ENCODE measurements around the gene DPYSL4.

DPYSL4 gene

DNA sequence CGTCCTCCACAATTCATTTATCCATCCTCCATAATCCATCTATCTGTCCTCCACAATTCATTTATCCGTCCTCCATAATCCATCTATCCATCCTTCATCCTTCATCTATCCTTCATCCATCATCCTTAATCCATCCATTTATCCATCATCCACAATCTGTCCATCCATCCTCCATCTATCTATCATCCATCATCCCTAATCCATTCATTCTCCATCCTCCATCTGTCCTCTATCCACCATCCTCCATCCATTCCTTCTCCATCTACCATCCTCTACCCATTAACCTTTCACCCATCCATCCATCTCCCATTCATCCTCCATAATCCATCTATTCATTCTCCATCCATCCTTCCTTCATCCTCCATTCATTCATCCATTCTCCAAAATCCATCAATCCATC lies 36.0 kb upstream of the DPYSL4 start:
- H3K4me3 ChIP-seq (replicated peaks; ENCODE audit: low read depth, low read length), result no peak overlapping the region
- DNase-seq (ENCODE audit: extremely low read depth, low read depth), result no peak
- TF ChIP-seq, protein P1, sequence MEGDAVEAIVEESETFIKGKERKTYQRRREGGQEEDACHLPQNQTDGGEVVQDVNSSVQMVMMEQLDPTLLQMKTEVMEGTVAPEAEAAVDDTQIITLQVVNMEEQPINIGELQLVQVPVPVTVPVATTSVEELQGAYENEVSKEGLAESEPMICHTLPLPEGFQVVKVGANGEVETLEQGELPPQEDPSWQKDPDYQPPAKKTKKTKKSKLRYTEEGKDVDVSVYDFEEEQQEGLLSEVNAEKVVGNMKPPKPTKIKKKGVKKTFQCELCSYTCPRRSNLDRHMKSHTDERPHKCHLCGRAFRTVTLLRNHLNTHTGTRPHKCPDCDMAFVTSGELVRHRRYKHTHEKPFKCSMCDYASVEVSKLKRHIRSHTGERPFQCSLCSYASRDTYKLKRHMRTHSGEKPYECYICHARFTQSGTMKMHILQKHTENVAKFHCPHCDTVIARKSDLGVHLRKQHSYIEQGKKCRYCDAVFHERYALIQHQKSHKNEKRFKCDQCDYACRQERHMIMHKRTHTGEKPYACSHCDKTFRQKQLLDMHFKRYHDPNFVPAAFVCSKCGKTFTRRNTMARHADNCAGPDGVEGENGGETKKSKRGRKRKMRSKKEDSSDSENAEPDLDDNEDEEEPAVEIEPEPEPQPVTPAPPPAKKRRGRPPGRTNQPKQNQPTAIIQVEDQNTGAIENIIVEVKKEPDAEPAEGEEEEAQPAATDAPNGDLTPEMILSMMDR (IDR thresholded peaks at IDR 0.05; ENCODE audit: low read depth, low read length, missing control alignments), result no peak

DNA sequence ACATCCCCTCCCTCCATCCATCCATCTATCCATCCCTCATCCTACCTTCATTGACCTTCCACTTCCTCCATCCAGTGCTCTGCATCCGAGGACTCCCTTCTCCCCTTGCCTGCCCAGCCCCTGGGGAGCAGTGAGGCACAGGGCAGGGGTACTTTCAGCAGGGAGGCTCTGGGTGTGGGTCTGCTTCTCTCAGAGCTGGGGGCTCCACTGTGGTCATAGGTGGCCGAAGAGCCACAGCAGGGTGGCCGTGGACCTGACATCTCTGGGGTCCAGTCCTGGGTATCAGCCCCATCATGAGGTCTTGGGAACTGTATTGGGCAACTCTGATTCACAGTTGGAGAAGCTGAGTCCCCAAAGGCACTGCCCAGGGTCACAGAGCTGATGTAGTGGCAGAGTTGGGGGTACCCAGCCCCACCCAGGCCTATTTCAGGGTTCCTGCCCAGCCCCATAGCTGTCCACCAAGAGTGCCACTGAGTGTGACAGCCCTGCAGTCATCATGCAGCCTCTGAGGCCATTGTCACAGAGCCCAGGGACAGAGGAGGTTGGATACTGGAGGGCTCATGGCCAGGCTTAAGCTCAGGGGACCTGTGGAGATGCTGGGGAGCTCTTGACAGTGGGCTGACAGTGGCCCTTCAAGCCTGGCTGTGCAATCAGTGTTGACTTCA lies 35.3 kb upstream of the DPYSL4 start:
- DNase-seq (ENCODE audit: extremely low read depth, low read depth), result no peak
- TF ChIP-seq, protein P1 (IDR thresholded peaks at IDR 0.05; ENCODE audit: low read depth, low read length, missing control alignments), result no peak
- H3K4me3 ChIP-seq (replicated peaks; ENCODE audit: low read depth, low read length), result no peak overlapping the region

DNA sequence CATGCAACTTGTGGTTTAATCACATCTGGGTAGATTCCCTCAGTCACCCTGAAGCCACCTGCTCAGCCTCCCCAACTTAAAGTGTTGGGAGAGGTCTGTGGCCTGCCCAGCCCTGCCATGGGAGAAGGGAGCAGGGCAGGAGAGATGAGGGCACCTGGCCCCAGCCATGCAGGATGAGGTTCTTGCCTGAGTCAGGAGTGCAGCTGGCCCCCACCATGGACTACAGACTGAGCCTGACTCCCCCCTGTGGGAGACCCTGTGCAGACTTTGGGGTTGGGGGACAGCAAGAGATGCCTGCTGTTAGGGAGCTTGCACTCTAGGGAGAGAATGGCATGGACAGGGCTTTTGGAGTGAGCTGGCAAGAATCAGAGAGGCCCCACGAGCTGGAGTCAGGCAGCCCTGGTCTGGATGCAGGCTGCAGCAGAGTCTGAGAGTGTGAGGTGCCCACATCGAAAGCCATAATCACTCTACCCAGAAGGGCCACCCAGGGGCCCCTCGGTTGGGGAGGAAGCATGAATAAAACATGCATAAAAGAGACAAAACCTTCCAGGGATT lies 34.7 kb upstream of the DPYSL4 start:
- TF ChIP-seq, protein P1 (IDR thresholded peaks at IDR 0.05; ENCODE audit: low read depth, low read length, missing control alignments), result no peak
- no peak overlapping the region for H3K4me3 ChIP-seq (replicated peaks; ENCODE audit: low read depth, low read length)
- DNase-seq (ENCODE audit: extremely low read depth, low read depth), result no peak

DNA sequence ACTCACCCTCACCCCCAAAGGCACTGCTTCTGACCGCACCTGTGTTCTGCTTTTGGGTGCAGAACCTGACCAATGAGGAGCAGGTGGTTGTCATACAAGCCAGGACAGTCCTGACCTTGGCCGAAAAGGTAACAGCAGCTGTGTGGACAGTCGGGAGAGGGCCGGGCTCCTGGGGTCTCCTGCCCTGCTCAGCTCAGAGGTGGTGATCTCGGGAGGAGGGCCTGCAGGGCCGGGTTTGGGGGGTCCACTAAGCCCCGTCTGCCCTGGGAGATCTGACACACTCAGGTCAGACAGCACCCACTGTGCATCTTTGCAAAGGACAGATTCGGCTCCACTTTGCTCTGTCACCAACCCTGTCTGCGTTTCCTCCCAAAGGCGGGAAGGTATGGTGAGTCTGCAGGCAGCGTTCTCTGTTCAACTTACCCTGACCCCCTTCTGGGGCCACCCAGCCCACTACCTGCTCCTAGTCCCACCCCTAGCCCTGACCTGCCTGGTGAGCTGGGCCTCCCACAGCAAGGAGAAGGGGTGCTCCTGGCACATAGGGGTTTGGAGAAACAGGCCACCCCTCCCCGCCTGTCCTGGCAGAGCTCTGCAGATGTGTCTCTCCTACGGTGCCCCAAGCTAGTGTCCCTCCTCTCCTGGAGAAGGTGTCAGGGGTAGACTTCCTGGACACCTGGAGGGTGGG lies 33.7 kb upstream of the DPYSL4 start:
- no peak overlapping the region for H3K4me3 ChIP-seq (replicated peaks; ENCODE audit: low read depth, low read length)
- DNase-seq (ENCODE audit: extremely low read depth, low read depth), result no peak
- TF ChIP-seq, protein P1 (IDR thresholded peaks at IDR 0.05; ENCODE audit: low read depth, low read length, missing control alignments), result no peak

DNA sequence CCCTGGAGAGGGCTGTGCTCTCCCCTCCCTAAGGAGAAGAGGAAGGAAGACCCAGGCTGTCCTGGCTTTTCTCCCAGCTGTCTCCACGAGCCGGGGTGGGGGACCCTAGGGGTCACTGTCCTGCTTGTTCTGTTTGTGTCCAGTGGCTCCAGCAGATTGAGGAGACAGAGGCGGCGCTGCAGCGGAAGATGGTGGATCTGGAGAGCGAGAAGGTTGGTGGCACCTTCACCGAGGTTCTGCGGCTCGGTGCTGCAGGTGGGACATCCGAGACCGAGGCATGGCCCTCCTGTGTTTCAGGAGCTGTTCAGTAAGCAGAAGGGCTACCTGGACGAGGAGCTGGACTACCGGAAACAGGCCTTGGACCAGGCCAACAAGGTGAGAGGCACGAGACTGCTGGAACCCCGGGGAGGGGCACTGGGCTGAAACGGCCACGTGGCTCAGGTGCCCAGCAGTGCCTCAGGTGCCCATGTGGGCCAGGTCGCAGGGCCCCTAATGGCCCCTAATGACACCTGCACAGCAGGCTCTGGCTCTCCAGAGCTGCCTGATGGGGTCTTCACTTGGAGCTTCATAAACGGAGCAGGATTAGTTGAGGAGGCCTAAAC lies 33.0 kb upstream of the DPYSL4 start:
- no peak overlapping the region for H3K4me3 ChIP-seq (replicated peaks; ENCODE audit: low read depth, low read length)
- no peak for DNase-seq (ENCODE audit: extremely low read depth, low read depth)
- TF ChIP-seq, protein P1 (IDR thresholded peaks at IDR 0.05; ENCODE audit: low read depth, low read length, missing control alignments), result no peak

DNA sequence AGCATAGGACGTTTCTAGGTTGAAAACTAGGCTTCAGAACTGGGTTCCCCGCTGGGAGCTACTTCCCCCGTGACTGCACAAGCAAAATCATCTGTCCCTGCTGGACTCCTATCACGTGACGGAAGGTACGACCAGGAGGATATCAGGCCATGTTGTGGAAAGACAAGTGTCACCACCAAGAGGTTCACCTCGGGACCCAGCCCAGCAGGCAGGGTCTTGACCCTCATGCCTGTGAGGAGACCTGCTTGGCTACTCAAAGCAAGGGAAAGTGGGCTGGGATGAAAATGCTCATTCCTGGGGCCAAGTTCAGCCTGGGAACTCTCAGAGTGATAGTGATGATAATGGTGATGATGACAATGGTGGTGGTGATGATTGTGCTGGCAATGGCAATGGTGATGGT lies 32.3 kb upstream of the DPYSL4 start:
- TF ChIP-seq, protein P1 (IDR thresholded peaks at IDR 0.05; ENCODE audit: low read depth, low read length, missing control alignments), result no peak
- no peak overlapping the region for H3K4me3 ChIP-seq (replicated peaks; ENCODE audit: low read depth, low read length)
- no peak for DNase-seq (ENCODE audit: extremely low read depth, low read depth)

All from HFF-Myc (cell line).